ENCODE measurements around the gene EPHA7. TPM values are rescaled to one million over a fixed set of nuclear protein-coding genes. Genes with fewer than 3 reads are reported as not detected.

EPHA7 gene
- total and polyA plus RNA-seq, 2 donors (not counting 3 experiments of a cell fraction or from before 2014, with no cell fraction given) = not detected

GRCh38 chr6:93389192-93389591 lies 30.2 kb downstream of the EPHA7 start:
- no peak overlapping the region for H2AFZ ChIP-seq (ENCODE audit: low read depth, low read length)
- POLR2A ChIA-PET = no interaction called here
- no peaks in the 10 kb centered on the region for H4K20me1 ChIP-seq (replicated peaks; ENCODE audit: control insufficient read depth, extremely low read depth, insufficient read depth, low read length)

More at GRCh38 chr6:93389192-93389591, 30.2 kb downstream of the EPHA7 start:
- Histone ChIP-seq H3K27me3 (ENCODE audit: control insufficient read depth in 2 of 2, insufficient read depth in 2 of 2, low read length in 2 of 2) (no peaks in the 10 kb centered on the region), H3K27ac (ENCODE audit: insufficient read depth, low read depth, low read length) (no peak overlapping the region), H3K4me3 (replicated peaks in 1 of 3; ENCODE audit: insufficient read depth in 1 of 3, low read depth in 1 of 3, low read length in 3 of 3) (no peak overlapping the region), H3K9ac (replicated peaks; ENCODE audit: extremely low read depth, insufficient read depth, low read length) (no peak overlapping the region), H3K36me3 (ENCODE audit: control insufficient read depth in 2 of 2, extremely low read depth in 1 of 2, insufficient read depth in 2 of 2, low read length in 2 of 2) (no peaks in the 10 kb centered on the region), H3K79me2 (ENCODE audit: control insufficient read depth, insufficient read depth, low read length) (no peaks in the 10 kb centered on the region), H3K9me1 (replicated peaks; ENCODE audit: control insufficient read depth, extremely low read depth, insufficient read depth, low read length) (no peaks in the 10 kb centered on the region), H3K9me3 (replicated peaks; ENCODE audit: control insufficient read depth, insufficient read depth, low read length) (no peaks in the 10 kb centered on the region), H3K4me1 (ENCODE audit: control insufficient read depth, extremely low read depth, insufficient read depth, low read length) (no peaks in the 10 kb centered on the region), H3K4me2 (ENCODE audit: insufficient read depth, low read length) (no peak overlapping the region)
- CTCF ChIA-PET = interaction anchor here (0.9 to 1.3 kb wide), 2 partner anchors 13 to 35 kb away, joined by 3 to 4 read pairs; no protein-coding TSS in a partner anchor
- TF ChIP-seq CTCF (IDR thresholded peaks at IDR 0.05; ENCODE audit: extremely low read depth in 1 of 2, insufficient read depth in 1 of 2, low read depth in 1 of 2, low read length in 2 of 2) (no peak), JUN (IDR thresholded peaks at IDR 0.05; ENCODE audit: borderline replicate concordance, insufficient read depth, insufficient read length, low read depth) (no peak), POLR2A (IDR thresholded peaks at IDR 0.05; ENCODE audit: low read depth, low read length) (no peak), POLR2AphosphoS5 (IDR thresholded peaks at IDR 0.05; ENCODE audit: insufficient read depth, low read depth, low read length) (no peak), MAX (IDR thresholded peaks at IDR 0.05; ENCODE audit: insufficient read depth, insufficient read length) (no peak), MYC (IDR thresholded peaks at IDR 0.05; ENCODE audit: low read depth, low read length) (no peak), FOS (IDR thresholded peaks at IDR 0.05; ENCODE audit: borderline replicate concordance, insufficient read depth, low read length) (no peak), GATA2 (IDR thresholded peaks at IDR 0.05; ENCODE audit: insufficient read depth, insufficient read length, low read depth, low read length) (no peak), EZH2 (IDR thresholded peaks at IDR 0.05; ENCODE audit: borderline replicate concordance, low read depth, low read length, severe bottlenecking) (no peak)
- FAIRE-seq (no peak), DNase-seq (ENCODE audit: low read depth, low spot score) (no peak)
- intact Hi-C loops (cut with micrococcal nuclease) (no loop called here), dilution Hi-C loops (cut with MboI; ENCODE audit: extremely low pct_ligation_motif_present, low sequenced_read_pairs) (no loop called here)
- BruUV-seq (replicated peaks) = no TSS peak

All from endothelial cell of umbilical vein (primary cell).